OCI-LY7 (cell line): ENCODE measurements around the gene TSPAN6.

Experiments used
- EZH2phosphoT487 ChIP-seq: fragments of 200-600 bp; sonication (generic); IDR thresholded peaks from 2 replicates; pipeline ENCODE4 v1.6.1; 2018; ENCODE audit warnings: low read depth, borderline replicate concordance, mild to moderate bottlenecking, mixed run types, antibody characterized with exemption, low read length, moderate library complexity, mixed read lengths
- TF ChIP-seq, protein P1 (sequence below): fragments of 200-600 bp; sonication (generic); conservative IDR thresholded peaks from 2 replicates; pipeline ENCODE4 v1.5.1; 2014; ENCODE audit warnings: mild to moderate bottlenecking, antibody characterized with exemption, low read length, moderate library complexity, mixed read lengths

- TF ChIP-seq, protein P1, sequence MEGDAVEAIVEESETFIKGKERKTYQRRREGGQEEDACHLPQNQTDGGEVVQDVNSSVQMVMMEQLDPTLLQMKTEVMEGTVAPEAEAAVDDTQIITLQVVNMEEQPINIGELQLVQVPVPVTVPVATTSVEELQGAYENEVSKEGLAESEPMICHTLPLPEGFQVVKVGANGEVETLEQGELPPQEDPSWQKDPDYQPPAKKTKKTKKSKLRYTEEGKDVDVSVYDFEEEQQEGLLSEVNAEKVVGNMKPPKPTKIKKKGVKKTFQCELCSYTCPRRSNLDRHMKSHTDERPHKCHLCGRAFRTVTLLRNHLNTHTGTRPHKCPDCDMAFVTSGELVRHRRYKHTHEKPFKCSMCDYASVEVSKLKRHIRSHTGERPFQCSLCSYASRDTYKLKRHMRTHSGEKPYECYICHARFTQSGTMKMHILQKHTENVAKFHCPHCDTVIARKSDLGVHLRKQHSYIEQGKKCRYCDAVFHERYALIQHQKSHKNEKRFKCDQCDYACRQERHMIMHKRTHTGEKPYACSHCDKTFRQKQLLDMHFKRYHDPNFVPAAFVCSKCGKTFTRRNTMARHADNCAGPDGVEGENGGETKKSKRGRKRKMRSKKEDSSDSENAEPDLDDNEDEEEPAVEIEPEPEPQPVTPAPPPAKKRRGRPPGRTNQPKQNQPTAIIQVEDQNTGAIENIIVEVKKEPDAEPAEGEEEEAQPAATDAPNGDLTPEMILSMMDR: no peak
- TF ChIP-seq EZH2phosphoT487: no peak
These were observed 15.7 kb upstream of the TSPAN6 start for GRCh38 chrX:100652266-100652665.
